Measurements from ENCODE around the gene SCAP.

The SCAP gene

GRCh38 chr3:47431225-47431624 is 44.5 kb downstream of the SCAP start:
- no peak for DNase-seq (ENCODE audit: low read depth)

- DNase-seq (ENCODE audit: low read depth) = no peak
Observed at GRCh38 chr3:47430606-47431005, 45.1 kb downstream of the SCAP start.

GRCh38 chr3:47429476-47430270 is 46.1 kb downstream of the SCAP start:
- DNase-seq (ENCODE audit: low read depth) = no peak

- DNase-seq (ENCODE audit: low read depth) = no peak
Observed at GRCh38 chr3:47428662-47429061, 47.1 kb downstream of the SCAP start.

GRCh38 chr3:47427866-47428265 is 47.9 kb downstream of the SCAP start:
- DNase-seq (ENCODE audit: low read depth) = no peak

GRCh38 chr3:47425959-47426358 is 49.8 kb downstream of the SCAP start:
- no peak for DNase-seq (ENCODE audit: low read depth)

- DNase-seq (ENCODE audit: low read depth) = no peak
Observed at GRCh38 chr3:47425383-47425778, 50.4 kb downstream of the SCAP start.

GRCh38 chr3:47424434-47425382 is 51.0 kb downstream of the SCAP start:
- no peak for DNase-seq (ENCODE audit: low read depth)

GRCh38 chr3:47423548-47424145 is 52.1 kb downstream of the SCAP start:
- DNase-seq (ENCODE audit: low read depth) = no peak

GRCh38 chr3:47422743-47423142 is 53.0 kb downstream of the SCAP start:
- DNase-seq (ENCODE audit: low read depth) = no peak

GRCh38 chr3:47421741-47422649 is 53.7 kb downstream of the SCAP start:
- no peak for DNase-seq (ENCODE audit: low read depth)

GRCh38 chr3:47420511-47421484 is 54.9 kb downstream of the SCAP start:
- peak; percentile 82 for DNase-seq (ENCODE audit: low read depth)

- DNase-seq (ENCODE audit: low read depth) = no peak
Observed at GRCh38 chr3:47420044-47420430, 55.7 kb downstream of the SCAP start.

- no peak for DNase-seq (ENCODE audit: low read depth)
Observed at GRCh38 chr3:47419083-47420043, 56.4 kb downstream of the SCAP start.

GRCh38 chr3:47418167-47419082 is 57.3 kb downstream of the SCAP start:
- DNase-seq (ENCODE audit: low read depth) = no peak

- no peak for DNase-seq (ENCODE audit: low read depth)
Observed at GRCh38 chr3:47416041-47416440, 59.7 kb downstream of the SCAP start.

GRCh38 chr3:47414666-47415587 is 60.8 kb downstream of the SCAP start:
- DNase-seq (ENCODE audit: low read depth) = no peak

Measured in T follicular helper cell (primary cell).